A549 (cell line): Measurements from ENCODE around the gene ZNF736. TPM values are rescaled to one million over a fixed set of nuclear protein-coding genes. Genes with fewer than 3 reads are reported as not detected.

Source experiments
- ATAC-seq, 2 experiments: fragments of 200-7000 bp in 1 of 2; fragments of >200 bp in 1 of 2; cut with Nextera tagmentation in 1 of 2; cut with Tn5 transposase in 1 of 2; 3 replicates each; pipeline versions ENCODE4 v1.8.0 to v1.9.1; 2018 to 2020; ENCODE audit warnings: mild to moderate bottlenecking in 1 of 2, moderate library complexity in 1 of 2
- CTCF ChIA-PET: fragments of 300-600 bp; sonication (Branson Sonifier 250); formaldehyde crosslinking; extraction: SDS; loops from one replicate; lab custom pipeline; 2021; ENCODE audit warnings: antibody characterized with exemption, inconsistent platforms; lab: Yijun Ruan, JAX
- POLR2A ChIA-PET: fragments of 350-600 bp; formaldehyde crosslinking; extraction: SDS; loops from one replicate; lab custom pipeline; 2021; ENCODE audit warnings: antibody characterized with exemption, inconsistent platforms; lab: Yijun Ruan, JAX
- DNase-seq, 2 experiments: peaks; one replicate each; pipeline versions ENCODE4 v3.0.0 to v3.0.0-alpha.2; 2011 to 2016; ENCODE audit warnings: low read depth in 1 of 2, low spot score in 1 of 2
- FAIRE-seq: peaks from 2 replicates; lab custom pipeline; 2011; peaks lifted over from hg19 to GRCh38; lab: Jason Lieb, UNC
- H3K27ac ChIP-seq, 2 experiments: fragments of >200 bp; sonication (Bioruptor Twin); formaldehyde crosslinking; 3 replicates each; pipeline ENCODE4 v1.5.1; 2016 to 2017
- H3K4me1 ChIP-seq: fragments of >200 bp; sonication (Bioruptor Twin); formaldehyde crosslinking; 3 replicates; pipeline ENCODE4 v1.6.1; 2016
- H3K4me2 ChIP-seq: fragments of >200 bp; sonication (Bioruptor Twin); formaldehyde crosslinking; 3 replicates; pipeline ENCODE4 v1.6.1; 2016
- H3K4me3 ChIP-seq: fragments of >200 bp; sonication (Bioruptor Twin); formaldehyde crosslinking; 3 replicates; pipeline ENCODE4 v1.5.1; 2016
- H3K9me3 ChIP-seq: fragments of >200 bp; sonication (Bioruptor Twin); formaldehyde crosslinking; 3 replicates; pipeline ENCODE4 v1.6.1; 2016
- BCL3 ChIP-seq: fragments of >200 bp; sonication (Bioruptor Twin); formaldehyde crosslinking; IDR thresholded peaks from 3 replicates; pipeline ENCODE4 v1.6.1; 2016
- CBX8 ChIP-seq: fragments of 200-600 bp; sonication (generic); IDR thresholded peaks from 2 replicates; pipeline ENCODE4 v1.6.1; 2016
- EHF ChIP-seq: fragments of 250-450 bp; sonication (Bioruptor Pico); IDR thresholded peaks from 2 replicates; pipeline ENCODE4 v1.5.0; 2020; ENCODE audit warnings: mild to moderate bottlenecking
- EHMT2 ChIP-seq: fragments of 200-600 bp; sonication (generic); IDR thresholded peaks from 2 replicates; pipeline ENCODE4 v1.6.1; 2016; ENCODE audit warnings: antibody characterized with exemption, low read depth, mild to moderate bottlenecking, moderate library complexity
- EP300 ChIP-seq, 2 experiments: fragments of >200 bp; sonication (Bioruptor Twin); formaldehyde crosslinking; IDR thresholded peaks; 2 replicates in 1 of 2; 3 replicates in 1 of 2; pipeline ENCODE4 v1.6.1; 2016 to 2017
- FOXS1 ChIP-seq: fragments of 250-450 bp; sonication (Bioruptor Pico); IDR thresholded peaks from 2 replicates; pipeline ENCODE4 v1.5.0; 2020; ENCODE audit warnings: mild to moderate bottlenecking, moderate library complexity
- HOXB13 ChIP-seq: fragments of 250-450 bp; sonication (Bioruptor Pico); IDR thresholded peaks from 2 replicates; pipeline ENCODE4 v1.5.0; 2020; ENCODE audit warnings: low read depth, mild to moderate bottlenecking, moderate library complexity
- KDM5A ChIP-seq: fragments of 200-600 bp; sonication (generic); IDR thresholded peaks from 2 replicates; pipeline ENCODE4 v1.6.1; 2016; ENCODE audit warnings: antibody characterized with exemption, mild to moderate bottlenecking
- MAFK ChIP-seq: fragments of 450-650 bp; IDR thresholded peaks from 2 replicates; pipeline ENCODE4 v1.6.1; 2014; ENCODE audit not compliant: partially characterized antibody
- MYC ChIP-seq: IDR thresholded peaks from 2 replicates; pipeline ENCODE4 v1.6.1; 2012; ENCODE audit warnings: mild to moderate bottlenecking, inconsistent platforms, low read length, improper control_type of control experiment, borderline replicate concordance
- NFE2L2 ChIP-seq: fragments of 150-350 bp; conservative IDR thresholded peaks from 2 replicates; pipeline ENCODE4 v1.6.1; 2014; ENCODE audit warnings: low read length
- NPAS2 ChIP-seq: fragments of 250-450 bp; sonication (Bioruptor Pico); IDR thresholded peaks from 2 replicates; pipeline ENCODE4 v1.8.0; 2022; ENCODE audit warnings: mild to moderate bottlenecking, moderate library complexity, borderline replicate concordance
- RARB ChIP-seq: fragments of 250-450 bp; sonication (Bioruptor Pico); IDR thresholded peaks from 2 replicates; pipeline ENCODE4 v1.8.0; 2021; ENCODE audit warnings: mild to moderate bottlenecking, moderate library complexity
- RCOR1 ChIP-seq: fragments of 150-350 bp; IDR thresholded peaks from 2 replicates; pipeline ENCODE4 v1.6.1; 2014; ENCODE audit warnings: antibody characterized with exemption, low read length, low read depth
- SMC3 ChIP-seq: fragments of >200 bp; sonication (Bioruptor Twin); formaldehyde crosslinking; IDR thresholded peaks from 3 replicates; pipeline ENCODE4 v1.6.1; 2018; ENCODE audit warnings: inconsistent platforms
- TFCP2L1 ChIP-seq: fragments of 250-450 bp; sonication (Bioruptor Pico); IDR thresholded peaks from 2 replicates; pipeline ENCODE4 v1.5.0; 2021; ENCODE audit warnings: mild to moderate bottlenecking
- WGBS: methylation state at CpG from one replicate; pipeline ENCODE4 v1.1.6; 2017; ENCODE audit errors: missing lambda C conversion rate; 5-methylcytosine and 5-hydroxymethylcytosine counted together
- polyA plus RNA-seq, 4 experiments: library from polyadenylated mRNA; depleted of rRNA in 3 of 4; stranded (reverse); fragments of >200 nt; fragmentation: RNase III in 1 of 4; extraction: RNeasy Plus Mini Kit Qiagen cat#74134 plus additional on column Dnase treatment in 1 of 4; gene quantifications; 2 replicates in 3 of 4; 3 replicates in 1 of 4; pipeline ENCODE4 v1.2.3, GENCODE V29; 2011 to 2017
- TF ChIP-seq, protein P1 (sequence below): IDR thresholded peaks from 2 replicates; pipeline ENCODE4 v1.6.1; 2012
- TF ChIP-seq, protein P2 (sequence below): fragments of 450-650 bp; IDR thresholded peaks from 2 replicates; pipeline ENCODE4 v1.6.1; 2014; ENCODE audit warnings: antibody characterized with exemption
- TF ChIP-seq, protein P3 (sequence below): fragments of 150-350 bp; IDR thresholded peaks from 2 replicates; pipeline ENCODE4 v1.6.1; 2014; ENCODE audit warnings: low read depth, mild to moderate bottlenecking, low read length
- TF ChIP-seq, protein P4 (sequence below): IDR thresholded peaks from 2 replicates; pipeline ENCODE4 v1.6.1; 2012; ENCODE audit warnings: low read depth, borderline replicate concordance

The ZNF736 gene
- polyA plus RNA-seq, 2 of the 4 experiments (the other 2 are of a cell fraction), result 0.01 to 0.12 TPM

GRCh38 chr7:64308016-64308270 lies 5.8 kb upstream of the ZNF736 start:
- no peak for ATAC-seq
- DNase-seq, result no peak
- Histone ChIP-seq H3K27ac (no peak overlapping the region), H3K4me1 (no peaks in the 10 kb centered on the region), H3K4me2 (no peak overlapping the region), H3K4me3 (no peak overlapping the region), H3K9me3 (peaks cover 8% of the 10 kb centered on the region; the same call in 2 of the 3 replicates)
- CTCF ChIA-PET, result no interaction called here
- TF ChIP-seq, protein P1, sequence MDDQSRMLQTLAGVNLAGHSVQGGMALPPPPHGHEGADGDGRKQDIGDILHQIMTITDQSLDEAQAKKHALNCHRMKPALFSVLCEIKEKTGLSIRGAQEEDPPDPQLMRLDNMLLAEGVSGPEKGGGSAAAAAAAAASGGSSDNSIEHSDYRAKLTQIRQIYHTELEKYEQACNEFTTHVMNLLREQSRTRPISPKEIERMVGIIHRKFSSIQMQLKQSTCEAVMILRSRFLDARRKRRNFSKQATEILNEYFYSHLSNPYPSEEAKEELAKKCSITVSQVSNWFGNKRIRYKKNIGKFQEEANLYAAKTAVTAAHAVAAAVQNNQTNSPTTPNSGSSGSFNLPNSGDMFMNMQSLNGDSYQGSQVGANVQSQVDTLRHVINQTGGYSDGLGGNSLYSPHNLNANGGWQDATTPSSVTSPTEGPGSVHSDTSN, result no peak
- TF ChIP-seq MYC (no peak), NFE2L2 (no peak), HOXB13 (CRISPR knock-in tag) (no peak), FOXS1 (CRISPR knock-in tag) (no peak), EP300 (IDR thresholded peaks at IDR 0.05) (no peak), CBX8 (no peak), RCOR1 (no peak), SMC3 (no peak)
- TF ChIP-seq, protein P2, sequence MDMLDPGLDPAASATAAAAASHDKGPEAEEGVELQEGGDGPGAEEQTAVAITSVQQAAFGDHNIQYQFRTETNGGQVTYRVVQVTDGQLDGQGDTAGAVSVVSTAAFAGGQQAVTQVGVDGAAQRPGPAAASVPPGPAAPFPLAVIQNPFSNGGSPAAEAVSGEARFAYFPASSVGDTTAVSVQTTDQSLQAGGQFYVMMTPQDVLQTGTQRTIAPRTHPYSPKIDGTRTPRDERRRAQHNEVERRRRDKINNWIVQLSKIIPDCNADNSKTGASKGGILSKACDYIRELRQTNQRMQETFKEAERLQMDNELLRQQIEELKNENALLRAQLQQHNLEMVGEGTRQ, result no peak
- POLR2A ChIA-PET, result no interaction called here
- no peak for FAIRE-seq
- 23% methylated on average over 6 of the region's 7 CpGs for WGBS

GRCh38 chr7:64310426-64310825 lies 3.3 kb upstream of the ZNF736 start:
- no peak for FAIRE-seq
- TF ChIP-seq FOXS1 (CRISPR knock-in tag) (no peak), RARB (CRISPR knock-in tag) (no peak), HOXB13 (CRISPR knock-in tag) (no peak), KDM5A (no peak), EP300 (IDR thresholded peaks at IDR 0.05) (no peak), EHMT2 (no peak), MAFK (no peak), TFCP2L1 (CRISPR knock-in tag) (no peak), NPAS2 (no peak), EHF (CRISPR knock-in tag) (no peak), BCL3 (no peak)
- TF ChIP-seq, protein P3, sequence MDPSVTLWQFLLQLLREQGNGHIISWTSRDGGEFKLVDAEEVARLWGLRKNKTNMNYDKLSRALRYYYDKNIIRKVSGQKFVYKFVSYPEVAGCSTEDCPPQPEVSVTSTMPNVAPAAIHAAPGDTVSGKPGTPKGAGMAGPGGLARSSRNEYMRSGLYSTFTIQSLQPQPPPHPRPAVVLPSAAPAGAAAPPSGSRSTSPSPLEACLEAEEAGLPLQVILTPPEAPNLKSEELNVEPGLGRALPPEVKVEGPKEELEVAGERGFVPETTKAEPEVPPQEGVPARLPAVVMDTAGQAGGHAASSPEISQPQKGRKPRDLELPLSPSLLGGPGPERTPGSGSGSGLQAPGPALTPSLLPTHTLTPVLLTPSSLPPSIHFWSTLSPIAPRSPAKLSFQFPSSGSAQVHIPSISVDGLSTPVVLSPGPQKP, result no peak
- TF ChIP-seq, protein P1, result no peak
- TF ChIP-seq, protein P4, sequence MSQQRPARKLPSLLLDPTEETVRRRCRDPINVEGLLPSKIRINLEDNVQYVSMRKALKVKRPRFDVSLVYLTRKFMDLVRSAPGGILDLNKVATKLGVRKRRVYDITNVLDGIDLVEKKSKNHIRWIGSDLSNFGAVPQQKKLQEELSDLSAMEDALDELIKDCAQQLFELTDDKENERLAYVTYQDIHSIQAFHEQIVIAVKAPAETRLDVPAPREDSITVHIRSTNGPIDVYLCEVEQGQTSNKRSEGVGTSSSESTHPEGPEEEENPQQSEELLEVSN, result no peak
- WGBS, result 13% methylated on average over 2 of the region's 3 CpGs
- Histone ChIP-seq H3K4me1 (no peaks in the 10 kb centered on the region), H3K4me2 (no peak overlapping the region), H3K9me3 (peaks cover 9% of the 10 kb centered on the region), H3K27ac (no peak overlapping the region), H3K4me3 (no peak overlapping the region)
- DNase-seq, result no peak
- CTCF ChIA-PET, result no interaction called here
- POLR2A ChIA-PET, result no interaction called here
- no peak for ATAC-seq
